Brain microvascular endothelial cell (primary cell): ENCODE data around the gene HTR5A.
A peak's percentile ranks its signal among the peaks of the same experiment; 100 is the strongest.

Source experiments
- DNase-seq: peaks from one replicate; pipeline ENCODE4 v3.0.0-alpha.2; 2020
- H3K27ac ChIP-seq: fragments of 250-450 bp; sonication (Bioruptor Pico); 2 replicates; pipeline ENCODE4 v1.5.1; 2020; ENCODE audit warnings: mild to moderate bottlenecking, moderate library complexity
- H3K27me3 ChIP-seq: fragments of 250-450 bp; sonication (Bioruptor Pico); replicated peaks from 2 replicates; pipeline ENCODE4 v1.5.1; 2020; ENCODE audit warnings: mild to moderate bottlenecking
- H3K36me3 ChIP-seq: fragments of 250-450 bp; sonication (Bioruptor Pico); replicated peaks from 2 replicates; pipeline ENCODE4 v1.5.1; 2020; ENCODE audit warnings: mild to moderate bottlenecking
- H3K4me3 ChIP-seq: 2 replicates; pipeline ENCODE4 v1.5.1; 2011; ENCODE audit warnings: low read depth, mild to moderate bottlenecking, control low read depth, low read length, moderate library complexity
- in situ Hi-C: cut with HindIII; loops from 2 replicates; pipeline ENCODE4 v1.10.0; 2017; ENCODE audit warnings: low sequenced_read_pairs, low pct_ligation_motif_present
- TF ChIP-seq, protein P1 (sequence below): IDR thresholded peaks from 2 replicates; pipeline ENCODE4 v1.5.1; 2011; ENCODE audit warnings: low read depth, mild to moderate bottlenecking, moderate library complexity, low read length, control low read depth, inconsistent platforms; ENCODE audit errors: missing control alignments

HTR5A gene

DNA sequence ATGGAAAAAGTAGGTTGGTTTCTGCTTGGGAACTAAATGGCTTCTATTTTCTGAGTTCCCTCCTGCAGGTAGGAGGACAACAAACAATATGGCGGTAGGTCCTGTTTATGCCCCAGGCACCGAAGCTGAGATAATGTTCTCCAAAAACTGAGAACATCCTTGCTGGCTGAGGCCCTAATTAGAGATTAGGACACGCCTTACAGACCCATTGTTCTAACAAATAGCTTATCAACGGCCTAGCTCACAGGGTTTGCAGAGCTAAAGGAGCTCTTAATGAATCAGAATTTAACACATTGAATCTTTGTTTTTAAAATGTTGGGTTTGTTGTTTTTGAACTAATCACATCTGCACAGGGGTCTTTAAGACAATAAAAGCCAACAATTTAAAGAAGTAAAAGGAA lies 37.0 kb downstream of the HTR5A start:
- no peak for DNase-seq
- H3K4me3 ChIP-seq = no peak overlapping the region
- in situ Hi-C loops = no loop called here
- TF ChIP-seq, protein P1, sequence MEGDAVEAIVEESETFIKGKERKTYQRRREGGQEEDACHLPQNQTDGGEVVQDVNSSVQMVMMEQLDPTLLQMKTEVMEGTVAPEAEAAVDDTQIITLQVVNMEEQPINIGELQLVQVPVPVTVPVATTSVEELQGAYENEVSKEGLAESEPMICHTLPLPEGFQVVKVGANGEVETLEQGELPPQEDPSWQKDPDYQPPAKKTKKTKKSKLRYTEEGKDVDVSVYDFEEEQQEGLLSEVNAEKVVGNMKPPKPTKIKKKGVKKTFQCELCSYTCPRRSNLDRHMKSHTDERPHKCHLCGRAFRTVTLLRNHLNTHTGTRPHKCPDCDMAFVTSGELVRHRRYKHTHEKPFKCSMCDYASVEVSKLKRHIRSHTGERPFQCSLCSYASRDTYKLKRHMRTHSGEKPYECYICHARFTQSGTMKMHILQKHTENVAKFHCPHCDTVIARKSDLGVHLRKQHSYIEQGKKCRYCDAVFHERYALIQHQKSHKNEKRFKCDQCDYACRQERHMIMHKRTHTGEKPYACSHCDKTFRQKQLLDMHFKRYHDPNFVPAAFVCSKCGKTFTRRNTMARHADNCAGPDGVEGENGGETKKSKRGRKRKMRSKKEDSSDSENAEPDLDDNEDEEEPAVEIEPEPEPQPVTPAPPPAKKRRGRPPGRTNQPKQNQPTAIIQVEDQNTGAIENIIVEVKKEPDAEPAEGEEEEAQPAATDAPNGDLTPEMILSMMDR = no peak
- no peak overlapping the region for H3K27ac ChIP-seq
- no peaks in the 10 kb centered on the region for H3K27me3 ChIP-seq
- no peaks in the 10 kb centered on the region for H3K36me3 ChIP-seq

DNA sequence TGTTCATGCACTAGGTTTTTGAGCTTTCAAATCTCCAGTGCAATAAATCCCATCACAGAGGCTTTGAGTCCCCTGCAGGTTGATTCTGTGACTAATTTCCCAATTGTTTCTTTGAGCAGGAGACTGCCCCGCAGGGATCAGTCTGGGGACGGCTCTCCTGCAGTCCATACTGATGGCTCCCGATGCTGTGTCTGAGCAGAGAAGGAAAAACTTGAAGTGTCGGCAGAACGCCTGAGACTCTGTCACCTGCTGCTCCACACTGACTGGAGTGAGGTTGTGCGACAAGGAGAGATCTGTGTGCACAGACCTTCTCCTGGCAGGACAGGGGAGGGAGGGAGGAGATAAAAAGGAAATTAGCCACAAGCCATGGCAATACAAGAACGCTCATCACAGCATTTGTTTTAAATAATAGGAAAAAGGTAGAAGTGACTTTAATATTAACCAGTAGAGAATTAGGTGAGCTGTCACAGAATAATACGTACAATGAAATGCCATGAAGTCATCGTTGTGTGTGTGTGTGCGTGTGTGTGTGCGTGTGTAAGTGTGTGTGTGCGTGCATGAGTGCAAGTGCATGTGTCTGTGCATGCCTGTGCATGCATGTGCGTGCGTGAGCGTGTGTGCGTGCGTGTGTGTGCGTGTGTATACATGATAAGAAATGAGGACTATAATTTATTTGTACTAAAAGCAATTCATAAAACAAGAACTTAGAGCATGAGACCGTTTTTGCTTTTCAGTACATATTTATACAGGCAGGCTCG lies 38.2 kb downstream of the HTR5A start:
- TF ChIP-seq, protein P1 = no peak
- H3K4me3 ChIP-seq = no peak overlapping the region
- no peak overlapping the region for H3K27ac ChIP-seq
- no peaks in the 10 kb centered on the region for H3K36me3 ChIP-seq
- in situ Hi-C loops = no loop called here
- H3K27me3 ChIP-seq = no peaks in the 10 kb centered on the region
- no peak for DNase-seq

DNA sequence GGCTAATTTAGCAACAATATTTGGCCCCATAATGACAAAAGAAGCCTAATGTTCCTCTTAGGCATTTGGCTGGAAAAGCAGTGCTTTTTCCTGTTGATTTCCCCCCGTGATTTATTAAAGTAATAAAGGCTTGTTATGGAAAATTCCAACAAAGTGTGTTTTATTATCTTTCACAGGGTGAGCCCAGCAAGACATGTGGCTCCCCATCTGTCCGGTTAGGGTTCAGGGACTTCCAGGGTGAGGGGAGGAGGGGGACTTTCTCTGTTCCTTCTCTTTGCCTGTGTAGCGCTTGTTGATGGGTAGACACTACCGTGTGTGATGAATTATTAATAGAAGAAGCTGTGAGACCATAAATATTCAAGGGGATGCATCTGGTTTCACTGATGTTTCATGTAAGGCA lies 39.0 kb downstream of the HTR5A start:
- no peaks in the 10 kb centered on the region for H3K36me3 ChIP-seq

DNA sequence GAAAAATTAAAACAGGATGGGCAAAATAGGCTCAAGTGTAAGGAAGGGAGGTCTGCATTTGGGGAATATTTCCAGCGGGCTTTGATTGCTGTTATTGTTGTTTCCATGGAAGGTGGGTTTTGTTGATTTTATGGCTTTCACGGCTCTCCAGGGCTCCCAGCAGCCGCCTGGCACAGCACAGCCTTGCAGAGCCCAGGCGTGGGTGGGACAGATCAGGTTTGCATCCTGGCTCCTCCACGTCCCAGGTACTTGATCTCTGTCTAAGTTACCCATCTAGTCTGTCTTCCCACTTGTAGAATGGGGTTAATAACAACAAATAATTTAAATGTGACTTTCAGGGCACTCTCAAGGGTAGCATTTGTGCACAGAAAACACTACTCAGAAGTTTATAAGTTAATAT lies 45.2 kb downstream of the HTR5A start:
- in situ Hi-C loops = no loop called here
- Histone ChIP-seq H3K27ac (no peak overlapping the region), H3K4me3 (no peak overlapping the region), H3K27me3 (no peaks in the 10 kb centered on the region), H3K36me3 (no peaks in the 10 kb centered on the region)
- TF ChIP-seq, protein P1 = no peak
- no peak for DNase-seq

More for the DNA sequence above, 39.0 kb downstream of the HTR5A start:
- no peak overlapping the region for H3K4me3 ChIP-seq
- no peaks in the 10 kb centered on the region for H3K27me3 ChIP-seq
- no peak overlapping the region for H3K27ac ChIP-seq
- in situ Hi-C loops = no loop called here
- DNase-seq = no peak
- TF ChIP-seq, protein P1 = no peak

DNA sequence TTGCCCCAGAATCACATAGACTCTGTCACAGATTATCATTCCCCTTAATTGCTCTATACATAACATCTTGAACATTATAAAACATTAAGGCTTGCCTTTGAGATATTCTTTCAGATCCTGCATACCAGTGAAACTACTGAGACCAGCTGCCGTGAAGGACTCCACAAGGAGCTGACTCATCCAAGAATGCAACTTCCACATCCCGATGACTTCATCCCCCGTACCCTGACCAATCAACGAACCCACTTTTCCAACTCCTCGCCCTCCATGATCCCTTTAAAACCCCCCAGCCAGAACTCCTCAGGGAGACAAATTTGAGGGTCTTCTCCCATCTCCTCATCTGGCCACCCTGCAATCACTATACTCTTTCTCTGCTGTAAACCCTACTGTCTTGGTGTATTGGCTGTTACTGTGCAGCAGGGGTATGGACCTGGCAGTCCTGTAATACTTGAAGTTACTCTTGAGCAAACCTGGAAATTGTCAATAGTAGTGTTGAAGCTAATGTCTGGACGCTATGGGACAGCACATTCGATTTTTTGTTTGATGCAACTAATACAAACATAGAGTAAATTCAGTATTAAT lies 49.8 kb downstream of the HTR5A start:
- H3K36me3 ChIP-seq = no peaks in the 10 kb centered on the region
- peak; percentile 29 for DNase-seq
- TF ChIP-seq, protein P1 = no peak
- H3K27me3 ChIP-seq = no peaks in the 10 kb centered on the region
- H3K4me3 ChIP-seq = no peak overlapping the region
- no peak overlapping the region for H3K27ac ChIP-seq
- in situ Hi-C loops = no loop called here

DNA sequence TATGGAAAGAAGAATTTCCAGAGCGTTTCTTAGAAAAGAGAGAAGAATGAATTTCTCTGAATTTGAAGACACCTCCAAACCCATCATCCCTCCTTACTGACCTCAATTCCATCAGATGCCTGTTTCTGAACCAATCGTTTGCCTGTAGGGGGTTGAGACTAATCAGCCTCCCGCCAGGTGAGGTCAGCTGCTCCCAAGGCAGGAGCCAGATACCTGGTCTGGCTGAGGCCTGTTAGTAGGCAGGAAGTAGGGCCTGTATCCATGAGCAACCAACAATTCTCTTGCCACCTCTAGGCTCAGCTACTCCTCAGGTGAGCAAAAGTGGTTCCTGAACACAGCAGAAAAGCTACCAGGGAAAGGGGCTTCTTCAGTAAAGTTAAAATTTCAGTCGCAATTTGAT lies 50.3 kb downstream of the HTR5A start:
- in situ Hi-C loops = no loop called here
- Histone ChIP-seq H3K36me3 (no peaks in the 10 kb centered on the region), H3K27ac (no peak overlapping the region), H3K4me3 (no peak overlapping the region), H3K27me3 (no peaks in the 10 kb centered on the region)
- no peak for DNase-seq
- TF ChIP-seq, protein P1 = no peak
